Measurements from ENCODE around the gene EFR3B. TPM values are rescaled to one million over a fixed set of nuclear protein-coding genes. Genes with fewer than 3 reads are reported as not detected.

Gene EFR3B
- total RNA-seq, 1 donor: under 0.01 TPM

DNA sequence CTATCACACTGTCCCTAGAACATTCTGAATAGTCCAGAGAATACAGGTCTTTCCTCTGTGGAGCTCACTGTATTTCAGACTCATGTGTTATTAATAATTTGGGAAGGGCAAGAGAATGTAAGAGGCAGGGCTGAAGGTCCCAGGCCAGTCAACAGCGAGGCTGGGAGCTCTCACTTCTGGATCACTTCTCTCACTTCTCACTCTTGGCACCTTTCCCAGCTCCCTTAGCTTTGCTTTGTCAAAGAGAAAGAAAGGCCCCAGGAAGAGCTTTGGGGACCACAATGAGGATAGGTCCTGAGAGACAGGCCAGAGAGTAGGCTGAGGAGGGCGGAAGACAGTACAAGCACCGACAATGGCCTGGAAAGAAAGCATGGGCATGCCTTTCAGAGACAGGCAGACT lies 11.2 kb downstream of the EFR3B start:
- no peak overlapping the region for H3K4me3 ChIP-seq (ENCODE audit: low read depth, low read length)
- TF ChIP-seq, protein P1, sequence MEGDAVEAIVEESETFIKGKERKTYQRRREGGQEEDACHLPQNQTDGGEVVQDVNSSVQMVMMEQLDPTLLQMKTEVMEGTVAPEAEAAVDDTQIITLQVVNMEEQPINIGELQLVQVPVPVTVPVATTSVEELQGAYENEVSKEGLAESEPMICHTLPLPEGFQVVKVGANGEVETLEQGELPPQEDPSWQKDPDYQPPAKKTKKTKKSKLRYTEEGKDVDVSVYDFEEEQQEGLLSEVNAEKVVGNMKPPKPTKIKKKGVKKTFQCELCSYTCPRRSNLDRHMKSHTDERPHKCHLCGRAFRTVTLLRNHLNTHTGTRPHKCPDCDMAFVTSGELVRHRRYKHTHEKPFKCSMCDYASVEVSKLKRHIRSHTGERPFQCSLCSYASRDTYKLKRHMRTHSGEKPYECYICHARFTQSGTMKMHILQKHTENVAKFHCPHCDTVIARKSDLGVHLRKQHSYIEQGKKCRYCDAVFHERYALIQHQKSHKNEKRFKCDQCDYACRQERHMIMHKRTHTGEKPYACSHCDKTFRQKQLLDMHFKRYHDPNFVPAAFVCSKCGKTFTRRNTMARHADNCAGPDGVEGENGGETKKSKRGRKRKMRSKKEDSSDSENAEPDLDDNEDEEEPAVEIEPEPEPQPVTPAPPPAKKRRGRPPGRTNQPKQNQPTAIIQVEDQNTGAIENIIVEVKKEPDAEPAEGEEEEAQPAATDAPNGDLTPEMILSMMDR (IDR thresholded peaks at IDR 0.05; ENCODE audit: insufficient read depth, low read depth, low read length): no peak
- DNase-seq (ENCODE audit: low read depth): no peak

GRCh38 chr2:25054720-25055119 lies 12.8 kb downstream of the EFR3B start:
- TF ChIP-seq, protein P1 (IDR thresholded peaks at IDR 0.05; ENCODE audit: insufficient read depth, low read depth, low read length): no peak
- H3K4me3 ChIP-seq (ENCODE audit: low read depth, low read length): no peak overlapping the region
- no peak for DNase-seq (ENCODE audit: low read depth)

GRCh38 chr2:25055376-25055920 lies 13.6 kb downstream of the EFR3B start:
- TF ChIP-seq, protein P1 (IDR thresholded peaks at IDR 0.05; ENCODE audit: insufficient read depth, low read depth, low read length): no peak
- no peak overlapping the region for H3K4me3 ChIP-seq (ENCODE audit: low read depth, low read length)
- no peak for DNase-seq (ENCODE audit: low read depth)

- TF ChIP-seq, protein P1 (IDR thresholded peaks at IDR 0.05; ENCODE audit: insufficient read depth, low read depth, low read length): no peak
- DNase-seq (ENCODE audit: low read depth): no peak
- H3K4me3 ChIP-seq (ENCODE audit: low read depth, low read length): no peak overlapping the region
Observed at GRCh38 chr2:25056098-25056821, 14.4 kb downstream of the EFR3B start.

GRCh38 chr2:25062511-25062917 lies 20.6 kb downstream of the EFR3B start:
- DNase-seq (ENCODE audit: low read depth): no peak
- no peak overlapping the region for H3K4me3 ChIP-seq (ENCODE audit: low read depth, low read length)
- TF ChIP-seq, protein P1 (IDR thresholded peaks at IDR 0.05; ENCODE audit: insufficient read depth, low read depth, low read length): no peak

DNA sequence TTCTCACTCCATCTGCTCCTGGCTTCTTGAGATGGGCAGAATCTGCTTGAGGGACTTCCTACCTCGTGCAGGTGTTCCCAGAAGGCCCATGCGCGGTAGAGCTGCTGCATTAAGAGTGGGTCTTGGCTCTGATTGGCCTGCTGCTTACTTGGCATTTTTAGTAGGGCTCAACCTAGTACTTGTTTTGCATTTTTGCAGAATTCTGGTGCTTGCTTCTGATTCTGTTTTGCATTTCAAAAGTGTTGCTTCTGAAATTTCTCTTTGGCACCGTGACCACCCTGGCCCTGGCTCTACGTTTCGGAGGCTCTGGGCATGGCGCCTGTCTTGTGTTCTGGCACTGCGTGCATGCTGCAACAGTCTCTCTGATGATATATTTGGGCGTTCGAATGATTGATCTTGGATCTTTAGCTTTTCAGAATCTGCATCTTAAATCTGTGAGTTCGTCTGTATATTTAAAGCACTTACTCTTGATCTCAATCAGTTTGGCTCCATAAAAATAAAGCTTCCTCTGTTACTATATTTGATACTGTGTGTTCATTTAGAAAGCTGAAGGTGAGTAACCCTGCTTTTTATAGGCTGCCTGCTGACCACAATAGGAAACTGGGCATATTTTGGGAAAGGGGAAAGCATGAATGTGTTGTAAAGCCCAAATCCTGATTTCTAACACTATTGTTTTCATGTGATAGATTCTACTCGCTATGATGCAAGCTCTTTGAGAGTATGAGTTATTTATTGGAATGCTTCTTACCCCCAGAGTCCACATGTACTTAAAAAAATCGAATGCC lies 22.2 kb downstream of the EFR3B start:
- TF ChIP-seq, protein P1 (IDR thresholded peaks at IDR 0.05; ENCODE audit: insufficient read depth, low read depth, low read length): no peak
- no peak for DNase-seq (ENCODE audit: low read depth)
- H3K4me3 ChIP-seq (ENCODE audit: low read depth, low read length): no peak overlapping the region

Measured in fibroblast of villous mesenchyme (primary cell).